ENCODE data around the gene WBP1L. TPM values are rescaled to one million over a fixed set of nuclear protein-coding genes. Genes with fewer than 3 reads are reported as not detected.
A peak's percentile ranks its signal among the peaks of the same experiment; 100 is the strongest.

The WBP1L gene
- polyA plus RNA-seq, 1 donor from 2014 or later, result 20.8 TPM

DNA sequence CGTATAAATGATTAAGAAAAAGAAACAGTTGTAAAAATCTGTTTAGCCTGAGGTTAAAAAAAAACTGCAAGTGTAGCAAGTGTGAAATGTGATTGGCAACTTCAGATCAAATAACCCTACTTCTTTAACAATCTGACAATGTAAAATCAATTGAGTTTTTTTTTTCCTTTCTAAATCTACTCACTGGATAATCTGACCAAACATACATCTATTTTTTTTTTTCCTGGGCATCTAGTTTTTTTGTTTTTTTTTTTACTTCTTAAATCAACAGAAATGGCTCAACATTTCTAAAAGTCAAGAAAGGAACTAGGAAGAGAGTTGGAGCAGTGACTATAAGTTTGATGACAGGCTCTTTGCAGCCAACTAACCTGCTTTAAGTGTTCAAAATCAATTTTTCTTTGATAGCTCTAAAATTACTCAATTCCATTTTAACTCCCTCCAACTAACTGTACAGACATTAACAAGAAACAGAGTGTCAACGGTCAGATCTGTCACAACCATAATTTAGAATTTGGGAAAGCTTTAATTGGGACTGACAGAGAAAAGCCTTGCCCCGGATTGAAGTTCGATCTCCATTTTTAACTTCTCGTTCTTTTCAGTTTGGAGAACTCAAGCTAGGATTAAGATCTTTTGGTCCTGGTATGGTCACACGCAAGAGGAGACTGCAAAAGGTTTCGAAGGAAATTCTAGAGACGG lies 30.8 kb upstream of the WBP1L start:
- TF ChIP-seq, protein P1, sequence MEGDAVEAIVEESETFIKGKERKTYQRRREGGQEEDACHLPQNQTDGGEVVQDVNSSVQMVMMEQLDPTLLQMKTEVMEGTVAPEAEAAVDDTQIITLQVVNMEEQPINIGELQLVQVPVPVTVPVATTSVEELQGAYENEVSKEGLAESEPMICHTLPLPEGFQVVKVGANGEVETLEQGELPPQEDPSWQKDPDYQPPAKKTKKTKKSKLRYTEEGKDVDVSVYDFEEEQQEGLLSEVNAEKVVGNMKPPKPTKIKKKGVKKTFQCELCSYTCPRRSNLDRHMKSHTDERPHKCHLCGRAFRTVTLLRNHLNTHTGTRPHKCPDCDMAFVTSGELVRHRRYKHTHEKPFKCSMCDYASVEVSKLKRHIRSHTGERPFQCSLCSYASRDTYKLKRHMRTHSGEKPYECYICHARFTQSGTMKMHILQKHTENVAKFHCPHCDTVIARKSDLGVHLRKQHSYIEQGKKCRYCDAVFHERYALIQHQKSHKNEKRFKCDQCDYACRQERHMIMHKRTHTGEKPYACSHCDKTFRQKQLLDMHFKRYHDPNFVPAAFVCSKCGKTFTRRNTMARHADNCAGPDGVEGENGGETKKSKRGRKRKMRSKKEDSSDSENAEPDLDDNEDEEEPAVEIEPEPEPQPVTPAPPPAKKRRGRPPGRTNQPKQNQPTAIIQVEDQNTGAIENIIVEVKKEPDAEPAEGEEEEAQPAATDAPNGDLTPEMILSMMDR (IDR thresholded peaks at IDR 0.05; ENCODE audit: poor library complexity, severe bottlenecking), result no peak
- TF ChIP-seq POLR2AphosphoS5 (IDR thresholded peaks at IDR 0.05) (no peak), RAD21 (conservative IDR thresholded peaks at IDR 0.05) (no peak), EZH2 (IDR thresholded peaks at IDR 0.05; ENCODE audit: borderline replicate concordance, insufficient read depth, low read length, poor library complexity, severe bottlenecking) (no peak), SMC3 (conservative IDR thresholded peaks at IDR 0.05; ENCODE audit: poor library complexity) (no peak), EP300 (conservative IDR thresholded peaks at IDR 0.05; ENCODE audit: poor library complexity, severe bottlenecking) (no peak), MXI1 (conservative IDR thresholded peaks at IDR 0.05; ENCODE audit: poor library complexity, severe bottlenecking) (no peak), TAF1 (IDR thresholded peaks at IDR 0.05; ENCODE audit: low read depth) (no peak)
- TF ChIP-seq, protein P2, sequence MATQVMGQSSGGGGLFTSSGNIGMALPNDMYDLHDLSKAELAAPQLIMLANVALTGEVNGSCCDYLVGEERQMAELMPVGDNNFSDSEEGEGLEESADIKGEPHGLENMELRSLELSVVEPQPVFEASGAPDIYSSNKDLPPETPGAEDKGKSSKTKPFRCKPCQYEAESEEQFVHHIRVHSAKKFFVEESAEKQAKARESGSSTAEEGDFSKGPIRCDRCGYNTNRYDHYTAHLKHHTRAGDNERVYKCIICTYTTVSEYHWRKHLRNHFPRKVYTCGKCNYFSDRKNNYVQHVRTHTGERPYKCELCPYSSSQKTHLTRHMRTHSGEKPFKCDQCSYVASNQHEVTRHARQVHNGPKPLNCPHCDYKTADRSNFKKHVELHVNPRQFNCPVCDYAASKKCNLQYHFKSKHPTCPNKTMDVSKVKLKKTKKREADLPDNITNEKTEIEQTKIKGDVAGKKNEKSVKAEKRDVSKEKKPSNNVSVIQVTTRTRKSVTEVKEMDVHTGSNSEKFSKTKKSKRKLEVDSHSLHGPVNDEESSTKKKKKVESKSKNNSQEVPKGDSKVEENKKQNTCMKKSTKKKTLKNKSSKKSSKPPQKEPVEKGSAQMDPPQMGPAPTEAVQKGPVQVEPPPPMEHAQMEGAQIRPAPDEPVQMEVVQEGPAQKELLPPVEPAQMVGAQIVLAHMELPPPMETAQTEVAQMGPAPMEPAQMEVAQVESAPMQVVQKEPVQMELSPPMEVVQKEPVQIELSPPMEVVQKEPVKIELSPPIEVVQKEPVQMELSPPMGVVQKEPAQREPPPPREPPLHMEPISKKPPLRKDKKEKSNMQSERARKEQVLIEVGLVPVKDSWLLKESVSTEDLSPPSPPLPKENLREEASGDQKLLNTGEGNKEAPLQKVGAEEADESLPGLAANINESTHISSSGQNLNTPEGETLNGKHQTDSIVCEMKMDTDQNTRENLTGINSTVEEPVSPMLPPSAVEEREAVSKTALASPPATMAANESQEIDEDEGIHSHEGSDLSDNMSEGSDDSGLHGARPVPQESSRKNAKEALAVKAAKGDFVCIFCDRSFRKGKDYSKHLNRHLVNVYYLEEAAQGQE (IDR thresholded peaks at IDR 0.05; ENCODE audit: borderline replicate concordance), result no peak
- H4K20me1 ChIP-seq (ENCODE audit: insufficient read depth), result no peaks in the 10 kb centered on the region
- peak overlapping the region; percentile 76 for H3K4me2 ChIP-seq (ENCODE audit: low read length)
- peak overlapping the region; percentile 90 for H3K4me3 ChIP-seq (ENCODE audit: low read length)
- peak overlapping the region; percentile 96 for H3K27ac ChIP-seq (ENCODE audit: low read length)
- peak overlapping the region; percentile 93 for H3K9ac ChIP-seq (ENCODE audit: low read length)
- H2AFZ ChIP-seq (ENCODE audit: low read depth, low read length), result no peak overlapping the region
- no peaks in the 10 kb centered on the region for H3K9me2 ChIP-seq (ENCODE audit: insufficient read depth, low read length)
- H3K27me3 ChIP-seq (ENCODE audit: insufficient read depth, low read depth, low read length), result no peaks in the 10 kb centered on the region
- peaks cover 53% of the 10 kb centered on the region for H3K79me2 ChIP-seq (replicated peaks; ENCODE audit: insufficient read depth, low read length)
- H3F3A ChIP-seq (ENCODE audit: insufficient read depth, low read length, poor library complexity, severe bottlenecking), result peaks cover 3% of the 10 kb centered on the region
- no peaks in the 10 kb centered on the region for H3K36me3 ChIP-seq (ENCODE audit: insufficient read depth, low read length)
- no peaks in the 10 kb centered on the region for H3K9me3 ChIP-seq (ENCODE audit: low read length)

DNA sequence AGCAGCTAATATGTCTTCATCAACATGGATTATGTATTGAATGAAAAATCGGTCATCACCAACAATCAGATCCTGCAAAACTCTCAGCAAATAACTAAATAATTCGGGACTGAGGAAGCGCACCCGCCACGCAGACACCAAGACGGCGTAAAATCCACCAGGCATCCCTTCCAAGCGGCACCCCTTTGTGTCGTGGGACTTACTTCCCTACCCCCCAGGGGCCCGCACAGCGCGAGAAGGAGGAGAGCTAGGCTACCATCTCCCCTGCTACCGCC lies 30.3 kb upstream of the WBP1L start:
- Histone ChIP-seq H3K27me3 (ENCODE audit: insufficient read depth, low read depth, low read length) (no peaks in the 10 kb centered on the region), H2AFZ (ENCODE audit: low read depth, low read length) (peak overlapping the region; percentile 86), H3K4me3 (ENCODE audit: low read length) (peak overlapping the region; percentile 90), H3F3A (ENCODE audit: insufficient read depth, low read length, poor library complexity, severe bottlenecking) (peaks cover 3% of the 10 kb centered on the region), H3K9me2 (ENCODE audit: insufficient read depth, low read length) (no peaks in the 10 kb centered on the region), H3K27ac (ENCODE audit: low read length) (peak overlapping the region; percentile 96), H3K36me3 (ENCODE audit: insufficient read depth, low read length) (no peaks in the 10 kb centered on the region), H4K20me1 (ENCODE audit: insufficient read depth) (no peaks in the 10 kb centered on the region), H3K4me2 (ENCODE audit: low read length) (peak overlapping the region; percentile 76), H3K9ac (ENCODE audit: low read length) (peak overlapping the region; percentile 93), H3K79me2 (replicated peaks; ENCODE audit: insufficient read depth, low read length) (peaks cover 48% of the 10 kb centered on the region), H3K9me3 (ENCODE audit: low read length) (no peaks in the 10 kb centered on the region)
- TF ChIP-seq, protein P2 (IDR thresholded peaks at IDR 0.05; ENCODE audit: borderline replicate concordance), result no peak
- TF ChIP-seq, protein P1 (IDR thresholded peaks at IDR 0.05; ENCODE audit: poor library complexity, severe bottlenecking), result no peak
- TF ChIP-seq SMC3 (conservative IDR thresholded peaks at IDR 0.05; ENCODE audit: poor library complexity), result no peak
